ENCODE measurements around the gene CSN1S1.

CSN1S1 gene

GRCh38 chr4:69995526-69996016, 64.7 kb downstream of the CSN1S1 start, which contains the start of gene STATH:
TSS of gene STATH (plus strand) at chr4:69995966. CDS start at chr4:69998438, 2,472 bp downstream.
- DNase-seq = no peak
